ENCODE data around the gene TMEM37. TPM values are rescaled to one million over a fixed set of nuclear protein-coding genes. Genes with fewer than 3 reads are reported as not detected.

Gene TMEM37
- total and polyA plus RNA-seq, 2 of the 8 experiments (the other 6 are each of a cell fraction or from before 2014, with no cell fraction given) = 11.0 to 16.2 TPM

DNA sequence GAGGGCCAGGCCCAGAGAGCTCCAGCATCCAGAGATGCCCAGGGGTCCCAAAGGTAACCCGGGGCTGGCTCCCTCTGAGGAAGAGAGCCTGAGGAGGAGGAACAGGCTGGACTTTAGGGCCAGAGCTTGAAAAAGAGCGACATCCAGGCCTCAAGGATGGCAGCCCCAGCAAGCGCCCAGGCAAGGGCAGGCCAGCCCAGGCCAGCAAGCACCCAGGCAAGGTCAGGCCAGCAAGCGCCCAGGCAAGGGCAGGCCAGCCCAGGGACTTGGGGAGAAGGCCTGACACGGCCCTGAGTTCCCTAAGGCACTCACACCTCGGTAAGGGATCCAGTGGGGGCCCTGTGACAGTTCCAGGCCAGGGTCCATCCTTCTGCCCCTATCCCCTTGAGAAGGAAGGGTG is 34.5 kb upstream of the TMEM37 start (continued):
- TF ChIP-seq RNF2 (IDR thresholded peaks at IDR 0.05; ENCODE audit: borderline replicate concordance, low read depth, low read length, missing control alignments, poor library complexity, severe bottlenecking) = no peak
- no peak for TF ChIP-seq POLR2A (IDR thresholded peaks at IDR 0.05; ENCODE audit: control extremely low read depth in 1 of 2, low read depth in 2 of 2, low read length in 2 of 2)
- TF ChIP-seq E2F6 (IDR thresholded peaks at IDR 0.05) = no peak
- TF ChIP-seq TAF1 (IDR thresholded peaks at IDR 0.05; ENCODE audit: low read depth, low read length) = no peak
- no peak for TF ChIP-seq CTCF (IDR thresholded peaks at IDR 0.05; ENCODE audit: control extremely low read depth in 1 of 3, insufficient read depth in 1 of 3, low read depth in 1 of 3, low read length in 3 of 3)
- no peak for TF ChIP-seq JUN (IDR thresholded peaks at IDR 0.05; ENCODE audit: low read depth, low read length)
- no peak for TF ChIP-seq TCF12 (IDR thresholded peaks at IDR 0.05; ENCODE audit: low read depth, low read length)
- no peak for TF ChIP-seq CREB1 (IDR thresholded peaks at IDR 0.05)
